Measurements from ENCODE around the gene AKAP17A. TPM values are rescaled to one million over a fixed set of nuclear protein-coding genes. Genes with fewer than 3 reads are reported as not detected.

The AKAP17A gene
- total RNA-seq, 1 donor from 2014 or later, result 13.8 TPM

DNA sequence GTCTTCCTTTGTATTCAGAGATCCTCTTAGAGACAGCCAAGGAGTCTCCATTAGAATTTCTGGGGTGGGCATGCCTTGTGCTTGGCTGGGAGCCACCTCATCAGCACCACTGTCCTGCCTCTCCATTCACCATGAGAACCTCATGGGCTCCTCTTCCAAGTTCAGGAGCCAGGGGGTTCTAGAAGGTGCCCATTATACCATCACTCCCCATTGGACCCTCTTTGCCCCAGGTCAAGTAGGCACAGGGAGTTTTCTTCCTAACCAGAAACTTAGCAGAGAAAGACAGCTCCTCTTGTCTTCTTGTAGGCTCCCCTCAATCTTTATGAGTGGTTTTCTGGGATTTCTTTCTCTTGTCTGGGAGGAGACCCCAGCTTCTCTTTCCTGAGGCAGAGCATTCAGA, 54.6 kb downstream of the AKAP17A start:
- DNase-seq (ENCODE audit: missing footprints) (no peak), ATAC-seq (no peak)
- intact Hi-C loops (cut with DNase I), result loop anchor here (5.0 kb wide), 1 partner anchor 981 kb away; no protein-coding TSS in a partner anchor

DNA sequence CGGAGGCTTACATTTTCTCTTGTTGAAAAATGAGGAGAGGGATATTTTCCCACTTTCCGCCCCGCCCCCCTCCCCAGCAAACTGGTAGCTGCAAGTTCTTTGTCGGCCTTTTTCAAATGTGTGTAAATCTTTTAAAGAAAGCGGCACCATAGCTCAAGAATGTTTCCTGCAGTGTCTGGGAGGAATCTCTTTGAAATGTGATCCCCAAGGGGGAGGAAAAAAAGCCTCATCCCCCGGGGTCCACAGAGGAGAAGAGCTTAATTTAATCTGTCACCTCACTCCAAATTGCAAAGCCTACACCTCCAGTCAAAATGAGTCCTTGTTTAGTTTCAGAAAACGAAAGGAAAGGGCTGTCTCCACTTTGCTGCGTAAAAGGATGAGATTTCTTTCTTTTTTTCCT, 58.2 kb downstream of the AKAP17A start:
- intact Hi-C loops (cut with DNase I), result loop anchor here (2.0 to 5.0 kb wide), 2 partner anchors 947 to 978 kb away; no protein-coding TSS in a partner anchor
- DNase-seq (ENCODE audit: missing footprints), result no peak
- no peak for ATAC-seq

Other genes starting within 250 kb of the AKAP17A start
- 145 TPM for gene SLC25A6, start 199.5 kb upstream of the AKAP17A start, total RNA-seq
- gene ASMTL, start 138.7 kb upstream of the AKAP17A start, total RNA-seq, result 33.1 TPM
- gene P2RY8, start 54.4 kb upstream of the AKAP17A start, total RNA-seq, result 1.9 TPM
- gene ASMT, start 23.5 kb downstream of the AKAP17A start, total RNA-seq, result not detected

All from Right ventricle myocardium inferior (tissue), 1 donor.